Measurements from ENCODE around the gene FIGNL2. TPM values are rescaled to one million over a fixed set of nuclear protein-coding genes. Genes with fewer than 3 reads are reported as not detected.

The FIGNL2 gene
- total RNA-seq, 1 donor from 2014 or later: 39.7 TPM

DNA sequence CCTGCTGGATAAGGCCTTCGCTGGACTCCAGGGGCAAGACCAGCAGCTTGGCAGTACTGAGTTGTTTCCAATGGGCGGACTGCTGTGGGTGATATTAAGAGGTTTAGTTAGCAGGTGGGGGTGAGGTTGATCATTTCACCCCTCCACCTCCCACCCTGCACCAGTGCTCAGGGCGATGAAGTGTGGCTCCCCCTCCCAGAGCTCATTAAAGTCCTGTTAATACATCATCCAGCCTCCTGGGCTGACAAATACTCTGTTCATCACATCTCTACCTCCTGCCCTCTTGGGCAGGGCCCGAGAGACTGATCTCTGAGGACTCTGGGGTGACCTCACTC is 2.4 kb upstream of the FIGNL2 start:
- H3K27me3 Mint-ChIP-seq (ENCODE audit: low read depth): no peaks in the 10 kb centered on the region
- no peaks in the 10 kb centered on the region for H3K9me3 Mint-ChIP-seq
- TF ChIP-seq, protein P1, sequence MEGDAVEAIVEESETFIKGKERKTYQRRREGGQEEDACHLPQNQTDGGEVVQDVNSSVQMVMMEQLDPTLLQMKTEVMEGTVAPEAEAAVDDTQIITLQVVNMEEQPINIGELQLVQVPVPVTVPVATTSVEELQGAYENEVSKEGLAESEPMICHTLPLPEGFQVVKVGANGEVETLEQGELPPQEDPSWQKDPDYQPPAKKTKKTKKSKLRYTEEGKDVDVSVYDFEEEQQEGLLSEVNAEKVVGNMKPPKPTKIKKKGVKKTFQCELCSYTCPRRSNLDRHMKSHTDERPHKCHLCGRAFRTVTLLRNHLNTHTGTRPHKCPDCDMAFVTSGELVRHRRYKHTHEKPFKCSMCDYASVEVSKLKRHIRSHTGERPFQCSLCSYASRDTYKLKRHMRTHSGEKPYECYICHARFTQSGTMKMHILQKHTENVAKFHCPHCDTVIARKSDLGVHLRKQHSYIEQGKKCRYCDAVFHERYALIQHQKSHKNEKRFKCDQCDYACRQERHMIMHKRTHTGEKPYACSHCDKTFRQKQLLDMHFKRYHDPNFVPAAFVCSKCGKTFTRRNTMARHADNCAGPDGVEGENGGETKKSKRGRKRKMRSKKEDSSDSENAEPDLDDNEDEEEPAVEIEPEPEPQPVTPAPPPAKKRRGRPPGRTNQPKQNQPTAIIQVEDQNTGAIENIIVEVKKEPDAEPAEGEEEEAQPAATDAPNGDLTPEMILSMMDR (conservative IDR thresholded peaks at IDR 0.05): no peak
- no peak overlapping the region for H3K27ac Mint-ChIP-seq (ENCODE audit: unreplicated experiment)
- no peak for DNase-seq (ENCODE audit: low read depth, low spot score)
- H3K4me1 Mint-ChIP-seq: peaks cover 40% of the 10 kb centered on the region
- peak overlapping the region; percentile 87 for H3K4me3 Mint-ChIP-seq
- no peaks in the 10 kb centered on the region for H3K36me3 Mint-ChIP-seq (ENCODE audit: low read depth)

GRCh38 chr12:51850081-51850964 is 1.8 kb upstream of the FIGNL2 start:
- no peaks in the 10 kb centered on the region for H3K9me3 Mint-ChIP-seq
- H3K4me1 Mint-ChIP-seq: peaks cover 41% of the 10 kb centered on the region
- peak overlapping the region; percentile 87 for H3K4me3 Mint-ChIP-seq
- no peaks in the 10 kb centered on the region for H3K36me3 Mint-ChIP-seq (ENCODE audit: low read depth)
- no peak overlapping the region for H3K27ac Mint-ChIP-seq (ENCODE audit: unreplicated experiment)
- DNase-seq (ENCODE audit: low read depth, low spot score): no peak
- H3K27me3 Mint-ChIP-seq (ENCODE audit: low read depth): no peaks in the 10 kb centered on the region
- TF ChIP-seq, protein P1 (conservative IDR thresholded peaks at IDR 0.05): no peak

GRCh38 chr12:51848841-51849735 is 570 bp upstream of the FIGNL2 start:
- TF ChIP-seq, protein P1 (conservative IDR thresholded peaks at IDR 0.05): peak; percentile 27
- no peaks in the 10 kb centered on the region for H3K36me3 Mint-ChIP-seq (ENCODE audit: low read depth)
- peak overlapping the region; percentile 87 for H3K4me3 Mint-ChIP-seq
- no peaks in the 10 kb centered on the region for H3K9me3 Mint-ChIP-seq
- H3K4me1 Mint-ChIP-seq: peaks cover 50% of the 10 kb centered on the region
- H3K27ac Mint-ChIP-seq (ENCODE audit: unreplicated experiment): no peak overlapping the region
- DNase-seq (ENCODE audit: low read depth, low spot score): peak; percentile 49
- no peaks in the 10 kb centered on the region for H3K27me3 Mint-ChIP-seq (ENCODE audit: low read depth)

DNA sequence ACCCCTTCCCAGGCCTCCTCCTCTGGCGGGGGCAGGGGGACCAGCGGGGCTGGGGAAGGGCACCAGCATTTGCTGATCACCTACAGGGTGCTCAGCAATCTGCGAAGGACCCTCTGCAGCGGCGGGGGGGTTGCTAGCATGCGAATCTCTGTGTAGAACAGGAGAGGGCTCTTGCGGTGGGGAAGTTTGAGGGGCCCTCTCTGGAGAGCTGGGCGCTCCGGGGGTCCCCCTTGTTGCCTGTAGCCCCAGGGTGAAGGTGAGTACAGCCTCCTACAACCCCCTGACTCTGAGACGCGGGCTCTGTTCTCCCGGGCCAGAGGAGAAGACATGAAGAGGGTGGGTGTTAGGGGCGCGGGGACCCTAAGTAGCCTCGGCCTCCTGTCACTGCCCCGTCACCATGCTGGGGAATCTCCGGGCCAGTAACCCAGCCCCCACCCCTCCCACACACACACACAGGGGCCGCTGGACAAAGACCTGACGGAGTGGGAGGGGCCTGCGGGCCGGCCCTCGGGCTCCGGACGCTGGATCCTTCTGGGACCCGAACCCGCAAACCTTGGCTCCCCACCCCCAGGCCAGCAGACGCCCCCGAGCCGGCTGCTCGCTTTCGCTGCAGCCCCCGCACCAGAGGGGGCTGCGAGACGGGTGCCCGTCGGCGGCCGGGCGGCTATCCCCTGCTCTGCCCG is 734 bp downstream of the FIGNL2 start:
- Mint-ChIP-seq H3K9me3 (no peaks in the 10 kb centered on the region), H3K27me3 (ENCODE audit: low read depth) (no peaks in the 10 kb centered on the region)

More for the DNA sequence above, 734 bp downstream of the FIGNL2 start:
- TF ChIP-seq, protein P1 (conservative IDR thresholded peaks at IDR 0.05): no peak
- H3K27ac Mint-ChIP-seq (ENCODE audit: unreplicated experiment): peak overlapping the region; percentile 78
- peak overlapping the region; percentile 94 for H3K4me3 Mint-ChIP-seq
- peak; percentile 51 for DNase-seq (ENCODE audit: low read depth, low spot score)
- no peaks in the 10 kb centered on the region for H3K36me3 Mint-ChIP-seq (ENCODE audit: low read depth)
- peaks cover 47% of the 10 kb centered on the region for H3K4me1 Mint-ChIP-seq

Data from neural crest cell (in vitro differentiated cells).